Glutamatergic neuron (in vitro differentiated cells): Measurements from ENCODE around the gene SPON1. TPM values are rescaled to one million over a fixed set of nuclear protein-coding genes. Genes with fewer than 3 reads are reported as not detected.

ENCODE experiments used
- DNase-seq: peaks from one replicate; pipeline ENCODE4 v3.0.0; 2022
- H3K27ac Mint-ChIP-seq: one replicate; pipeline ENCODE4 v1.8.0; 2020; ENCODE audit warnings: mild to moderate bottlenecking, mixed read lengths, inconsistent platforms; ENCODE audit not compliant: unreplicated experiment
- H3K27me3 Mint-ChIP-seq: one replicate; pipeline ENCODE4 v1.8.0; 2020; ENCODE audit warnings: mild to moderate bottlenecking, moderate library complexity, mixed read lengths, inconsistent platforms; ENCODE audit not compliant: unreplicated experiment
- H3K36me3 Mint-ChIP-seq: one replicate; pipeline ENCODE4 v1.8.0; 2020; ENCODE audit warnings: mild to moderate bottlenecking, mixed read lengths, inconsistent platforms; ENCODE audit not compliant: unreplicated experiment
- H3K4me1 Mint-ChIP-seq: one replicate; pipeline ENCODE4 v1.8.0; 2020; ENCODE audit warnings: mild to moderate bottlenecking, low read depth, mixed read lengths, inconsistent platforms; ENCODE audit not compliant: unreplicated experiment
- H3K4me3 Mint-ChIP-seq: one replicate; pipeline ENCODE4 v1.8.0; 2020; ENCODE audit warnings: mild to moderate bottlenecking, mixed read lengths, inconsistent platforms; ENCODE audit not compliant: unreplicated experiment
- H3K9me3 Mint-ChIP-seq: one replicate; pipeline ENCODE4 v1.8.0; 2020; ENCODE audit warnings: mild to moderate bottlenecking, moderate library complexity, mixed read lengths, inconsistent platforms; ENCODE audit not compliant: unreplicated experiment
- total RNA-seq: library from RNA; stranded (reverse); fragmentation: NEBNext Ultra II Directional; extraction: Animal tissue kit (Norgen Biotek cat#: 25700); gene quantifications from one replicate; pipeline ENCODE4 v1.2.1, GENCODE V29; 2021; ENCODE audit not compliant: unreplicated experiment
- TF ChIP-seq, protein P1 (sequence below): fragments of 200-600 bp; sonication (generic); IDR thresholded peaks from one replicate; pipeline ENCODE4 v1.5.0; 2021; ENCODE audit not compliant: partially characterized antibody, unreplicated experiment

SPON1 gene
- total RNA-seq, 1 donor from 2014 or later, result 0.81 TPM

DNA sequence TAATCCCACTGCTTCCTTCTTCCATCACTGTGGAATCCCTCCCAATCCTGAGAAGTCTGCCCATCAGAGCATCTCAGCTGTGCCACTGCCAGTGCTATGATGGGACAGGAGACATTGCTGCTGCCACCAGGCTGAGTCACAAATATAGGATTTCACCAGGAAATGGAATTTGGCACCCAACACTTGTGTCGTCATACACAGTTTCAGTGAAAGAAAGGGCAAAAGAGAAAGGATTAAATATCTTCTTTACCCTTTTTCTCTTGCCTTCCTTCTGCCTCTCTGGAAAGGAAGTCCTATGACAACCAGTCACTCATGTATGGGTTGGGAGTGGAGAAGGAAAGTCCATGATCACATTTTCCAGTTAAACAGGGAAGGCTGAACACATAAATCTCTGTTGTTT, 133.4 kb downstream of the SPON1 start:
- Mint-ChIP-seq H3K36me3 (no peaks in the 10 kb centered on the region), H3K27ac (no peak overlapping the region), H3K9me3 (no peaks in the 10 kb centered on the region), H3K27me3 (no peaks in the 10 kb centered on the region), H3K4me1 (peaks cover 4% of the 10 kb centered on the region), H3K4me3 (no peak overlapping the region)
- DNase-seq, result no peak
- TF ChIP-seq, protein P1, sequence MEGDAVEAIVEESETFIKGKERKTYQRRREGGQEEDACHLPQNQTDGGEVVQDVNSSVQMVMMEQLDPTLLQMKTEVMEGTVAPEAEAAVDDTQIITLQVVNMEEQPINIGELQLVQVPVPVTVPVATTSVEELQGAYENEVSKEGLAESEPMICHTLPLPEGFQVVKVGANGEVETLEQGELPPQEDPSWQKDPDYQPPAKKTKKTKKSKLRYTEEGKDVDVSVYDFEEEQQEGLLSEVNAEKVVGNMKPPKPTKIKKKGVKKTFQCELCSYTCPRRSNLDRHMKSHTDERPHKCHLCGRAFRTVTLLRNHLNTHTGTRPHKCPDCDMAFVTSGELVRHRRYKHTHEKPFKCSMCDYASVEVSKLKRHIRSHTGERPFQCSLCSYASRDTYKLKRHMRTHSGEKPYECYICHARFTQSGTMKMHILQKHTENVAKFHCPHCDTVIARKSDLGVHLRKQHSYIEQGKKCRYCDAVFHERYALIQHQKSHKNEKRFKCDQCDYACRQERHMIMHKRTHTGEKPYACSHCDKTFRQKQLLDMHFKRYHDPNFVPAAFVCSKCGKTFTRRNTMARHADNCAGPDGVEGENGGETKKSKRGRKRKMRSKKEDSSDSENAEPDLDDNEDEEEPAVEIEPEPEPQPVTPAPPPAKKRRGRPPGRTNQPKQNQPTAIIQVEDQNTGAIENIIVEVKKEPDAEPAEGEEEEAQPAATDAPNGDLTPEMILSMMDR, result no peak

- DNase-seq, result no peak
- H3K27ac Mint-ChIP-seq, result no peak overlapping the region
Measured at GRCh38 chr11:14096606-14097005, 134.1 kb downstream of the SPON1 start.

DNA sequence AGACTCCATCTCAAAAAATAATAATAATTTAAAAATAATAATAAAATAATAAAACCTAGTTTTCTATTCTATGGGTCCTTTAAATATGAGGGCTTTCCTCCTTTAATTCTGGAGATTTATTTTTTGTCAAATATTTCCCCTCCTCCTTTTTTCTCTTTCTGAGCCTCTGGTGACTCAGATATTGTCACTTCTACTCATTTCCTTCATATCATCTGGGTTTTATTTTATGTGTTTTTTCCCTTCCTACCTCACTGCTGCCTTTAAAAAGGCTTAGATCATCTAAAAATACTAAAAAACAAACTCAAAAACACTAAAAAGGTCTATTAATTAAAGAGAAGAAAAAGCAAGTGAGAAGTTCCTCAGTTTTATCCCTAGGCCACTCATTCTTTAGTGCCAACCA, 138.9 kb downstream of the SPON1 start:
- no peak for DNase-seq
- H3K27me3 Mint-ChIP-seq, result no peaks in the 10 kb centered on the region
- H3K9me3 Mint-ChIP-seq, result no peaks in the 10 kb centered on the region
- no peak overlapping the region for H3K27ac Mint-ChIP-seq
- no peaks in the 10 kb centered on the region for H3K36me3 Mint-ChIP-seq
- H3K4me3 Mint-ChIP-seq, result no peak overlapping the region
- TF ChIP-seq, protein P1, result no peak
- H3K4me1 Mint-ChIP-seq, result peaks cover 2% of the 10 kb centered on the region

More at GRCh38 chr11:14096606-14097005, 134.1 kb downstream of the SPON1 start:
- H3K9me3 Mint-ChIP-seq, result no peaks in the 10 kb centered on the region
- no peak overlapping the region for H3K4me3 Mint-ChIP-seq
- TF ChIP-seq, protein P1, result no peak
- H3K4me1 Mint-ChIP-seq, result peaks cover 4% of the 10 kb centered on the region
- no peaks in the 10 kb centered on the region for H3K27me3 Mint-ChIP-seq
- no peaks in the 10 kb centered on the region for H3K36me3 Mint-ChIP-seq

DNA sequence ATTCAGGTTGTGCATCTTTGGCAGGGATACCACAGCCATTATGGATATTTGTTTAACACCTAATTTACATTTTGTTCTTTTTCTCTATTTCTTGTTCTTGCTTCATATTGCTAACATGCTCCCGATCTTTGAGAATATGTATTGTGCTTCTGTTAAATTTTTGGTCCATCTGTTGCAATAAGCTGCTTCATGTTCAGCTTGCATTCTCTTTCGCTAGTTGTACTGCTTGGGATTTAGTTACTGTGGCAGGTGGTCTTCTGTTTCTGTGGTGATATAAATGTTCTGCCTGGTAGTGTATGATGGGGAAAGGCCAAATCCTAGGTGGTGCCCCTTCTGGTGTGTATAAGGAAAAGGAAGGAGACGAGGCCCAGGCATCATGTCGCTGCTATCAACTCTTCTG, 140.2 kb downstream of the SPON1 start:
- H3K9me3 Mint-ChIP-seq, result no peaks in the 10 kb centered on the region
- H3K4me3 Mint-ChIP-seq, result no peak overlapping the region
- H3K4me1 Mint-ChIP-seq, result peaks cover 2% of the 10 kb centered on the region
- H3K27ac Mint-ChIP-seq, result no peak overlapping the region
- no peaks in the 10 kb centered on the region for H3K36me3 Mint-ChIP-seq
- TF ChIP-seq, protein P1, result no peak
- H3K27me3 Mint-ChIP-seq, result no peaks in the 10 kb centered on the region
- DNase-seq, result no peak

GRCh38 chr11:14105446-14105845, 142.9 kb downstream of the SPON1 start:
- Mint-ChIP-seq H3K36me3 (no peaks in the 10 kb centered on the region), H3K4me1 (peaks cover 2% of the 10 kb centered on the region), H3K27ac (no peak overlapping the region), H3K4me3 (no peak overlapping the region), H3K9me3 (no peaks in the 10 kb centered on the region), H3K27me3 (no peaks in the 10 kb centered on the region)
- no peak for DNase-seq
- TF ChIP-seq, protein P1, result no peak
